ENCODE measurements around the gene FAM149B1. TPM values are rescaled to one million over a fixed set of nuclear protein-coding genes. Genes with fewer than 3 reads are reported as not detected.

The FAM149B1 gene
- total RNA-seq, 1 donor from 2014 or later: 11.4 TPM

- TF ChIP-seq CTCF (IDR thresholded peaks at IDR 0.05; ENCODE audit: insufficient read depth, low read length, poor library complexity, severe bottlenecking): no peak
- Histone ChIP-seq H3K4me3 (ENCODE audit: low read depth, low read length) (no peak overlapping the region), H3K27me3 (ENCODE audit: control insufficient read depth, insufficient read depth, low read length) (no peaks in the 10 kb centered on the region), H3K36me3 (ENCODE audit: control insufficient read depth, insufficient read depth, low read length) (no peaks in the 10 kb centered on the region)
- DNase-seq (ENCODE audit: low read depth): no peak
Measured at GRCh38 chr10:73225518-73225917, 57.6 kb downstream of the FAM149B1 start.

- no peak for DNase-seq (ENCODE audit: low read depth)
- TF ChIP-seq CTCF (IDR thresholded peaks at IDR 0.05; ENCODE audit: insufficient read depth, low read length, poor library complexity, severe bottlenecking): no peak
- Histone ChIP-seq H3K36me3 (ENCODE audit: control insufficient read depth, insufficient read depth, low read length) (no peaks in the 10 kb centered on the region), H3K27me3 (ENCODE audit: control insufficient read depth, insufficient read depth, low read length) (no peaks in the 10 kb centered on the region), H3K4me3 (ENCODE audit: low read depth, low read length) (no peak overlapping the region)
Measured at GRCh38 chr10:73226663-73227062, 58.7 kb downstream of the FAM149B1 start.

DNA sequence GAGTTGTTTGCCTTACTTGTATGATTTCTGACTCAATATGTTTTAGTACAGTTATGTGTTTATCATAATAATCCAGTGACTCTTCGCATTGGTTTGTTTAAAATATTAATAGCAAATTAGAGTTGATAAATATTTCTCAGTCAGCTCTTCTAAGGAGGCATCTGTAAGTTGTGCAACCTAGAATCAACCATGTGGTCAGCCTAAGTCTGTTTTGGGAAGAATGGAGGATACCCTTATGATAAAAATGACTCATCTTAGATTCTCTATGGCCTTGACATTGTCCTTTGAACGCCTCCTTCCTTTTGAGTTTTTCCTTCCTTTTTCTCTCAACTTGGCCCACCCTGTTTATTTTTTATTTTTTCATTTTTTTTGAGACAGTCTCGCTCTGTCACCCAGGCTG lies 60.3 kb downstream of the FAM149B1 start:
- H3K27me3 ChIP-seq (ENCODE audit: control insufficient read depth, insufficient read depth, low read length): no peaks in the 10 kb centered on the region
- no peak for TF ChIP-seq CTCF (IDR thresholded peaks at IDR 0.05; ENCODE audit: insufficient read depth, low read length, poor library complexity, severe bottlenecking)
- H3K36me3 ChIP-seq (ENCODE audit: control insufficient read depth, insufficient read depth, low read length): no peaks in the 10 kb centered on the region
- DNase-seq (ENCODE audit: low read depth): no peak
- H3K4me3 ChIP-seq (ENCODE audit: low read depth, low read length): no peak overlapping the region

- no peak for TF ChIP-seq CTCF (IDR thresholded peaks at IDR 0.05; ENCODE audit: insufficient read depth, low read length, poor library complexity, severe bottlenecking)
- Histone ChIP-seq H3K36me3 (ENCODE audit: control insufficient read depth, insufficient read depth, low read length) (no peaks in the 10 kb centered on the region), H3K27me3 (ENCODE audit: control insufficient read depth, insufficient read depth, low read length) (no peaks in the 10 kb centered on the region), H3K4me3 (ENCODE audit: low read depth, low read length) (no peak overlapping the region)
- no peak for DNase-seq (ENCODE audit: low read depth)
Measured at GRCh38 chr10:73229567-73229966, 61.6 kb downstream of the FAM149B1 start.

GRCh38 chr10:73232887-73233286 lies 65.0 kb downstream of the FAM149B1 start:
- H3K36me3 ChIP-seq (ENCODE audit: control insufficient read depth, insufficient read depth, low read length): no peaks in the 10 kb centered on the region
- no peaks in the 10 kb centered on the region for H3K27me3 ChIP-seq (ENCODE audit: control insufficient read depth, insufficient read depth, low read length)
- H3K4me3 ChIP-seq (ENCODE audit: low read depth, low read length): no peak overlapping the region
- TF ChIP-seq CTCF (IDR thresholded peaks at IDR 0.05; ENCODE audit: insufficient read depth, low read length, poor library complexity, severe bottlenecking): no peak
- DNase-seq (ENCODE audit: low read depth): no peak

GRCh38 chr10:73233883-73234282 lies 66.0 kb downstream of the FAM149B1 start:
- no peaks in the 10 kb centered on the region for H3K36me3 ChIP-seq (ENCODE audit: control insufficient read depth, insufficient read depth, low read length)
- H3K4me3 ChIP-seq (ENCODE audit: low read depth, low read length): no peak overlapping the region
- no peaks in the 10 kb centered on the region for H3K27me3 ChIP-seq (ENCODE audit: control insufficient read depth, insufficient read depth, low read length)
- TF ChIP-seq CTCF (IDR thresholded peaks at IDR 0.05; ENCODE audit: insufficient read depth, low read length, poor library complexity, severe bottlenecking): no peak
- no peak for DNase-seq (ENCODE audit: low read depth)

Data from kidney epithelial cell (primary cell).